Sigmoid colon (tissue), 4 donors: ENCODE results near the gene GUCY2F.

Experiments used
- EP300 ChIP-seq, 4 donors: sonication (generic); formaldehyde crosslinking; IDR thresholded peaks; one replicate each; pipeline ENCODE4 v1.6.1; 2017; ENCODE audit warnings: antibody characterized with exemption in 4 of 4
- POLR2A ChIP-seq, 2 donors: fragments of 450-650 bp; IDR thresholded peaks; one replicate each; pipeline ENCODE4 v1.6.1; 2016; ENCODE audit warnings: antibody characterized with exemption in 2 of 2, mild to moderate bottlenecking in 2 of 2, moderate library complexity in 2 of 2
- POLR2AphosphoS5 ChIP-seq, 4 donors: sonication (generic); formaldehyde crosslinking; IDR thresholded peaks; one replicate each; pipeline ENCODE4 v1.6.1; 2017; ENCODE audit warnings: antibody characterized with exemption in 4 of 4
- TF ChIP-seq, protein P1 (sequence below), 4 experiments: fragments of 450-650 bp in 3 of 4; fragments of 200-600 bp in 1 of 4; IDR thresholded peaks; one replicate each; pipeline ENCODE4 v1.5.1; 2016 to 2019; ENCODE audit warnings: antibody characterized with exemption in 4 of 4, mild to moderate bottlenecking in 3 of 4, moderate library complexity in 2 of 4

- TF ChIP-seq, protein P1, sequence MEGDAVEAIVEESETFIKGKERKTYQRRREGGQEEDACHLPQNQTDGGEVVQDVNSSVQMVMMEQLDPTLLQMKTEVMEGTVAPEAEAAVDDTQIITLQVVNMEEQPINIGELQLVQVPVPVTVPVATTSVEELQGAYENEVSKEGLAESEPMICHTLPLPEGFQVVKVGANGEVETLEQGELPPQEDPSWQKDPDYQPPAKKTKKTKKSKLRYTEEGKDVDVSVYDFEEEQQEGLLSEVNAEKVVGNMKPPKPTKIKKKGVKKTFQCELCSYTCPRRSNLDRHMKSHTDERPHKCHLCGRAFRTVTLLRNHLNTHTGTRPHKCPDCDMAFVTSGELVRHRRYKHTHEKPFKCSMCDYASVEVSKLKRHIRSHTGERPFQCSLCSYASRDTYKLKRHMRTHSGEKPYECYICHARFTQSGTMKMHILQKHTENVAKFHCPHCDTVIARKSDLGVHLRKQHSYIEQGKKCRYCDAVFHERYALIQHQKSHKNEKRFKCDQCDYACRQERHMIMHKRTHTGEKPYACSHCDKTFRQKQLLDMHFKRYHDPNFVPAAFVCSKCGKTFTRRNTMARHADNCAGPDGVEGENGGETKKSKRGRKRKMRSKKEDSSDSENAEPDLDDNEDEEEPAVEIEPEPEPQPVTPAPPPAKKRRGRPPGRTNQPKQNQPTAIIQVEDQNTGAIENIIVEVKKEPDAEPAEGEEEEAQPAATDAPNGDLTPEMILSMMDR (IDR thresholded peaks at IDR 0.05), result no peak
- TF ChIP-seq POLR2AphosphoS5 (IDR thresholded peaks at IDR 0.05), result no peak
- TF ChIP-seq POLR2A (IDR thresholded peaks at IDR 0.05), result no peak
- no peak for TF ChIP-seq EP300 (IDR thresholded peaks at IDR 0.05)
These were observed 16.5 kb upstream of the GUCY2F start for GRCh38 chrX:109498434-109498833.
